GM19193 (cell line): ENCODE measurements around the gene GPR18.

Source experiments
- POLR2A ChIP-seq: IDR thresholded peaks from 4 replicates; pipeline ENCODE4 v1.6.1; 2011; ENCODE audit not compliant: insufficient read depth, insufficient read length; ENCODE audit errors: extremely low read depth

Gene GPR18

DNA sequence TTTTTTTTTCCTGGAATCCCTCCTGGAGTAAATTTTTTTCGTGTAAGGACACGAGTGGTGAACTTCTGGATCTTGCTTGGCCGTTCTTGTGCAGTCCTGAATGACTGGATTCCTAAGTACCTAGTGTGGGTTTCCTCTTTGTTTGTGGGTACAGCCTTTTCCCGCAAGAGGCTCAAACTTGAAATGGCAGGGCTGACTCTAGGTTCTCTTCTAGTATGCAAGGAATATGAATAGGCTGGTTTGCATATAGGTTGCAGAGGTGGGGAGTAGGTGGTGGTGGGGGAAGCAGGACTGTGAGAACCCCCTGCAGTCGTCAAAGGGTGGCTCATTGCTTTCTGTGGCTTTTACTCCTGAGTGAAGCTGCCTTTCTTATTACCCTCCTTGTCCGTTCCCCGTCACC, 43.9 kb downstream of the GPR18 start:
- TF ChIP-seq POLR2A, result no peak

DNA sequence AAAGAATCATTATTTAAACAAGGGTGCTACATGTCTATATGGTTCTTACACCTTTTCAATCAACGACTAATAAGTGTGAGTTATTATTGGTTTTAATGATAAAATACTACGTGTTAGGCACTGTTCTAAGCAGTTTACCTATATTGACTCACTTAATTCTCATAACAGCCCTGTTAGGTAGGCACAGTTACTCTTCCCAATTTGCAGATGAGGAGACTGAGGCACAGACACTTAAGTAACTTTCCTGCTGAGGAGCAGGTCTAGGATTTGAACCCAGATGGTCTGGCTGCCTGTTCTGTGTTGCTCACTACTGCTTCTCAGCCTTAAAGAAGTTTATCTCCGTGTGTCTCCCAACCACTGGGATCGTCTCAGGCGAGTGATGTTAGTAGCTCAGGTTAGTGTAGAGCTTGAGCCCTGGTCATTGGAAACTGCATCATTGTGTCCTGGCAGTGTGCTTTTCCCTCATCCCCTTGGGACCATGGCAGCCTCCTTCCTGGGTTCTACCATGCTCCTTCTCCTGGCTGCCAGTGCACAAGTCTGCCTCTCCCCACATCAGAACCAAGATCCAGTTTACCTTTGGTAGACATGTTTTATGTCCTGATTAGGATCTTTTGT, 46.7 kb downstream of the GPR18 start:
- no peak for TF ChIP-seq POLR2A

GRCh38 chr13:99208845-99209527, 49.2 kb downstream of the GPR18 start:
- no peak for TF ChIP-seq POLR2A

GRCh38 chr13:99208185-99208584, 50.0 kb downstream of the GPR18 start:
- TF ChIP-seq POLR2A, result no peak

GRCh38 chr13:99207511-99207910, 50.7 kb downstream of the GPR18 start:
- TF ChIP-seq POLR2A, result no peak

GRCh38 chr13:99206873-99207272, 51.3 kb downstream of the GPR18 start:
- TF ChIP-seq POLR2A, result no peak

DNA sequence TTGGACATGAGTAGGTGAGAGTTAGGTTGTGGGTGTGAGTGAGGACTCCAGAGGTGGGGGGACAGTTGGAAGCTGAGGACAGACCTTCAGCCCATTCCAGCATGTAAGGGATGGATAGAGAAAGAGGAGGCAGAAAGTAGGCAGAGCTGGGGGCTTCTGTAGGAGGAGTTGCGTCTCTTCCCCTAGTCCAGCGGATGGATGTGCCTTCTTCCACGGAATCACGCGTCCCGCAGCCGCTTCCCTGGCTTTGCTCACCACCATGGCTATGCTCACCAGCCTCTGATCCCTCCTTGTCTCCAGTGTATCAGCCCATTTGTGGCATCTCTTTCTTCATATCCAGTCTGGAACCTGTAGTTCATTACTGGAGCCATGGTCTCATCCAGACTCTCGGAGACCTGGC, 52.0 kb downstream of the GPR18 start:
- TF ChIP-seq POLR2A, result no peak

- no peak for TF ChIP-seq POLR2A
Measured at GRCh38 chr13:99205621-99206220, 52.5 kb downstream of the GPR18 start.
